Suprapubic skin (tissue), 4 donors: ENCODE measurements around the gene TSC22D1. TPM values are rescaled to one million over a fixed set of nuclear protein-coding genes. Genes with fewer than 3 reads are reported as not detected.

Experiments used
- DNase-seq, 2 donors: peaks; one replicate each; pipeline ENCODE4 v3.0.0-alpha.2; 2019; ENCODE audit warnings: low spot score in 2 of 2
- H3K27ac ChIP-seq: fragments of 200-600 bp; sonication (generic); one replicate; pipeline ENCODE4 v1.5.1; 2019
- H3K27me3 ChIP-seq: fragments of 200-600 bp; sonication (generic); one replicate; pipeline ENCODE4 v1.5.1; 2019
- H3K36me3 ChIP-seq: fragments of 200-600 bp; sonication (generic); one replicate; pipeline ENCODE4 v1.5.1; 2019
- H3K4me1 ChIP-seq: fragments of 200-600 bp; sonication (generic); one replicate; pipeline ENCODE4 v1.5.1; 2019
- H3K4me3 ChIP-seq: fragments of 200-600 bp; sonication (generic); one replicate; pipeline ENCODE4 v1.5.1; 2019; ENCODE audit warnings: mild to moderate bottlenecking
- H3K9me3 ChIP-seq: fragments of 200-600 bp; sonication (generic); one replicate; pipeline ENCODE4 v1.5.1; 2019
- EP300 ChIP-seq: sonication (generic); formaldehyde crosslinking; IDR thresholded peaks from one replicate; pipeline ENCODE4 v1.6.1; 2017; ENCODE audit warnings: antibody characterized with exemption
- POLR2A ChIP-seq, 2 donors: fragments of 450-650 bp; IDR thresholded peaks; one replicate each; pipeline ENCODE4 v1.6.1; 2017; ENCODE audit warnings: antibody characterized with exemption in 2 of 2, mild to moderate bottlenecking in 2 of 2, moderate library complexity in 2 of 2
- POLR2AphosphoS5 ChIP-seq, 3 donors: sonication (generic); formaldehyde crosslinking; IDR thresholded peaks; one replicate each; pipeline ENCODE4 v1.6.1; 2017; ENCODE audit warnings: antibody characterized with exemption in 3 of 3
- WGBS: methylation state at CpG from one replicate; pipeline ENCODE4 v1.1.5; 2018; 5-methylcytosine and 5-hydroxymethylcytosine counted together
- total RNA-seq, 4 donors: library from RNA; depleted of rRNA; stranded (reverse); fragments of >200 nt; gene quantifications; one replicate each; pipeline ENCODE4 v1.1.0, GENCODE V29; 2016
- TF ChIP-seq, protein P1 (sequence below), 2 donors: fragments of 200-600 bp in 1 of 2; fragments of 450-650 bp in 1 of 2; sonication (generic) in 1 of 2; IDR thresholded peaks; one replicate each; pipeline ENCODE4 v1.5.1; 2016 to 2019; ENCODE audit warnings: antibody characterized with exemption in 2 of 2, mild to moderate bottlenecking in 1 of 2, moderate library complexity in 1 of 2

Gene TSC22D1
- total RNA-seq, 4 donors from 2014 or later = 70.3 to 135 (median 92.1) TPM

GRCh38 chr13:44386913-44387556, 189.1 kb downstream of the TSC22D1 start:
- DNase-seq = no peak
- no peak overlapping the region for H3K27ac ChIP-seq
- no peaks in the 10 kb centered on the region for H3K9me3 ChIP-seq
- WGBS = 76% methylated on average over 7 of the region's 7 CpGs
- H3K4me3 ChIP-seq = no peak overlapping the region
- TF ChIP-seq EP300 (no peak), POLR2AphosphoS5 (IDR thresholded peaks at IDR 0.05) (no peak), POLR2A (IDR thresholded peaks at IDR 0.05) (no peak)
- TF ChIP-seq, protein P1, sequence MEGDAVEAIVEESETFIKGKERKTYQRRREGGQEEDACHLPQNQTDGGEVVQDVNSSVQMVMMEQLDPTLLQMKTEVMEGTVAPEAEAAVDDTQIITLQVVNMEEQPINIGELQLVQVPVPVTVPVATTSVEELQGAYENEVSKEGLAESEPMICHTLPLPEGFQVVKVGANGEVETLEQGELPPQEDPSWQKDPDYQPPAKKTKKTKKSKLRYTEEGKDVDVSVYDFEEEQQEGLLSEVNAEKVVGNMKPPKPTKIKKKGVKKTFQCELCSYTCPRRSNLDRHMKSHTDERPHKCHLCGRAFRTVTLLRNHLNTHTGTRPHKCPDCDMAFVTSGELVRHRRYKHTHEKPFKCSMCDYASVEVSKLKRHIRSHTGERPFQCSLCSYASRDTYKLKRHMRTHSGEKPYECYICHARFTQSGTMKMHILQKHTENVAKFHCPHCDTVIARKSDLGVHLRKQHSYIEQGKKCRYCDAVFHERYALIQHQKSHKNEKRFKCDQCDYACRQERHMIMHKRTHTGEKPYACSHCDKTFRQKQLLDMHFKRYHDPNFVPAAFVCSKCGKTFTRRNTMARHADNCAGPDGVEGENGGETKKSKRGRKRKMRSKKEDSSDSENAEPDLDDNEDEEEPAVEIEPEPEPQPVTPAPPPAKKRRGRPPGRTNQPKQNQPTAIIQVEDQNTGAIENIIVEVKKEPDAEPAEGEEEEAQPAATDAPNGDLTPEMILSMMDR (IDR thresholded peaks at IDR 0.05) = no peak
- no peaks in the 10 kb centered on the region for H3K27me3 ChIP-seq
- H3K36me3 ChIP-seq = no peaks in the 10 kb centered on the region
- peaks cover 4% of the 10 kb centered on the region for H3K4me1 ChIP-seq

DNA sequence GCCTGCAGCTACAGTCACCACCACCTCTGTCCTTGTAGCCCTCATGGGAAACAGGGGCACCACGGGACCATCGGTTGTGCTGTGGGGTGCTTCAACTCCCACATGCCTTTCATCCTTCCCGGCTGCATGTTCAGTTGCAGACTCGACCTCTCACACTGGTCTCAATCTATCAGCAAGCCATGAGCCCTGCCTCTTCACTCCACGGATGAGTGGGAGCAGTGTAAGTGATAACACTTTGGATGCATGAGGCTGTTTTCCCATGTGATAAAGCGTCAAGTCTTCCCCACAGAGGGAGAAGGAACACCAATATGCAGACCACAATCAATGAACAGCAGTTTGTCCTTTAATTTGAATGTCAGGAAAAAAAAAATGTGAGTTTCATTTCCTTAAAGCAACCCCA, 190.3 kb downstream of the TSC22D1 start:
- Histone ChIP-seq H3K27me3 (no peaks in the 10 kb centered on the region), H3K9me3 (no peaks in the 10 kb centered on the region), H3K4me3 (no peak overlapping the region), H3K36me3 (no peaks in the 10 kb centered on the region), H3K4me1 (peaks cover 4% of the 10 kb centered on the region), H3K27ac (no peak overlapping the region)
- WGBS = 90% methylated on average over 6 of the region's 6 CpGs
- no peak for DNase-seq
- TF ChIP-seq EP300 = no peak

DNA sequence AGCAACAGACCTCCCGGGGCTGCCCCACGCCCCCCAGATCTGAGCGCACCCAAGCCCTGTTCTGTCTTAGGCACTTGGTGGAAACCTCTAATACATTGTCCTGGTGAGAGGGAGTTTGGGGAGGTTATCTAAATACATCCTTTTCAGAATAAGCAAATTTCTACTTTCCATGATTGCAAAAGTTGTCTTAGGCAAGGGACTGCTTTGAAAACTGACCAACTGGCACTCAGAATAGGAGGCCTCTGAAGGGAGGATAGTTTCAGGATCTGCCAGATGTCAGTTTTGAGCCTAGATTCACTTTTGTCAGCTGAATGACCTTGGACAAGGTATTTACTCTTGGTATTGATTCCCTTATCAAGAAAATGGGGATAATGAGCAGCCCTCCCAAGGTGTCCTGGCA, 190.7 kb downstream of the TSC22D1 start:
- no peaks in the 10 kb centered on the region for H3K27me3 ChIP-seq
- TF ChIP-seq EP300 = no peak
- TF ChIP-seq, protein P1 (IDR thresholded peaks at IDR 0.05) = no peak
- no peak for TF ChIP-seq POLR2A (IDR thresholded peaks at IDR 0.05)
- TF ChIP-seq POLR2AphosphoS5 (IDR thresholded peaks at IDR 0.05) = no peak
- H3K36me3 ChIP-seq = no peaks in the 10 kb centered on the region
- 92% methylated on average over 3 of the region's 3 CpGs for WGBS
- no peaks in the 10 kb centered on the region for H3K9me3 ChIP-seq
- no peak for DNase-seq
- H3K4me3 ChIP-seq = no peak overlapping the region
- peaks cover 4% of the 10 kb centered on the region for H3K4me1 ChIP-seq
- H3K27ac ChIP-seq = no peak overlapping the region

- Histone ChIP-seq H3K4me1 (peaks cover 4% of the 10 kb centered on the region), H3K36me3 (no peaks in the 10 kb centered on the region), H3K27ac (no peak overlapping the region), H3K4me3 (no peak overlapping the region), H3K9me3 (no peaks in the 10 kb centered on the region), H3K27me3 (no peaks in the 10 kb centered on the region)
- 100% methylated on average over 1 of the region's 1 CpG for WGBS
- TF ChIP-seq EP300 (no peak), POLR2AphosphoS5 (IDR thresholded peaks at IDR 0.05) (no peak), POLR2A (IDR thresholded peaks at IDR 0.05) (no peak)
- TF ChIP-seq, protein P1 (IDR thresholded peaks at IDR 0.05) = no peak
- DNase-seq = no peak
Observed at GRCh38 chr13:44384778-44385177, 191.4 kb downstream of the TSC22D1 start.

DNA sequence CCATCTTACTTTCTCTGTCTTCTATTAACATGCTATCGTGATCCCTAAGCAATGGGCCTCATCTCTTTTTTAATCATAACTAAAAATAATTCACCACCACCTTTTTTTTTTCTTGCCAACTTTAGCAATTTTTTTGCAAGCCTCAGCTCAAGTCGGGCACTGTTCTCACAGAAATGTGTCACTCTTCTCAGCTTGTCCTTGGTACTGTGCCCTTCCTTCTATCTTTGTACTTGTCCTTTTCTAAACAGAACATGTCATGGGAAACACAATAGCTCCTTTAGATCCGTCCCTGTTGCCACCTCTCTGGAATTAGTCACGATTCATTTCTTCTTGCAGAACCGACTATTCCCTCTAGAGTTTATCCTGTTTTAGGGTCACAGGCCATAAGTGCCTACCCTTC, 192.2 kb downstream of the TSC22D1 start:
- no peak overlapping the region for H3K4me3 ChIP-seq
- no peak overlapping the region for H3K27ac ChIP-seq
- TF ChIP-seq POLR2A (IDR thresholded peaks at IDR 0.05) (no peak), POLR2AphosphoS5 (IDR thresholded peaks at IDR 0.05) (no peak), EP300 (no peak)
- TF ChIP-seq, protein P1 (IDR thresholded peaks at IDR 0.05) = no peak
- no peak for DNase-seq
- peaks cover under 1% of the 10 kb centered on the region for H3K4me1 ChIP-seq
- H3K27me3 ChIP-seq = no peaks in the 10 kb centered on the region
- no peaks in the 10 kb centered on the region for H3K9me3 ChIP-seq
- no peaks in the 10 kb centered on the region for H3K36me3 ChIP-seq
- 56% methylated on average over 5 of the region's 5 CpGs for WGBS
